Liver (tissue), 3 donors: ENCODE results near the gene DCHS2.

Source experiments
- CTCF ChIP-seq: fragments of 150-350 bp; IDR thresholded peaks from 2 replicates; pipeline ENCODE4 v1.5.1; 2017; ENCODE audit warnings: improper control_type of control experiment, low read depth, low read length; ENCODE audit not compliant: missing input control
- JUND ChIP-seq, 2 donors: IDR thresholded peaks; 2 replicates each; pipeline ENCODE4 v1.6.1; 2016; ENCODE audit warnings: antibody characterized with exemption in 2 of 2
- MAX ChIP-seq: IDR thresholded peaks from 2 replicates; pipeline ENCODE4 v1.6.1; 2016; ENCODE audit warnings: antibody characterized with exemption
- REST ChIP-seq: IDR thresholded peaks from 2 replicates; pipeline ENCODE4 v1.6.1; 2016; ENCODE audit warnings: antibody characterized with exemption, mild to moderate bottlenecking
- donor health status: healthy.
- donor health status: healthy.

- TF ChIP-seq CTCF (no peak), REST (no peak), MAX (no peak), JUND (IDR thresholded peaks at IDR 0.05) (no peak)
Measured at GRCh38 chr4:154254999-154255398, 236.6 kb downstream of the DCHS2 start.
